Panc1 (cell line): ENCODE data around the gene IWS1. TPM values are rescaled to one million over a fixed set of nuclear protein-coding genes. Genes with fewer than 3 reads are reported as not detected.

ENCODE experiments used
- ATAC-seq: fragments of 200-7000 bp; cut with Tn5 transposase; 2 replicates; pipeline ENCODE4 v1.9.1; 2020; ENCODE audit warnings: mild to moderate bottlenecking, moderate library complexity
- BruUV-seq: library from RNA; stranded (reverse); fragments of 400-500 nt; replicated peaks from 2 replicates; lab custom pipeline; 2021; lab: Mats Ljungman, UMichigan
- CTCF ChIA-PET: fragments of 300-600 bp; sonication (Branson Sonifier 250); formaldehyde crosslinking; loops from one replicate; lab custom pipeline; 2022; ENCODE audit warnings: antibody characterized with exemption; lab: Charles Lee
- POLR2A ChIA-PET: fragments of 300-600 bp; sonication (Branson Sonifier 250); formaldehyde crosslinking; loops from one replicate; lab custom pipeline; 2022; ENCODE audit warnings: antibody characterized with exemption; lab: Charles Lee
- DNase-seq: peaks from one replicate; pipeline ENCODE4 v3.0.0-alpha.2; 2010; ENCODE audit warnings: low read depth, low spot score
- H3K27ac ChIP-seq: 2 replicates; pipeline ENCODE4 v1.5.1; 2011; ENCODE audit warnings: mild to moderate bottlenecking, low read length, inconsistent platforms
- H3K27me3 ChIP-seq: fragments of 200-500 bp; sonication (Bioruptor generic); 2 replicates; pipeline ENCODE4 v1.6.0; 2014; ENCODE audit warnings: low read length, inconsistent platforms; ENCODE audit not compliant: control insufficient read depth, insufficient read depth
- H3K36me3 ChIP-seq: fragments of 200-500 bp; sonication (Bioruptor generic); 2 replicates; pipeline ENCODE4 v1.5.1; 2014; ENCODE audit warnings: inconsistent platforms, mild to moderate bottlenecking, low read length, moderate library complexity; ENCODE audit not compliant: control insufficient read depth, insufficient read depth
- H3K4me1 ChIP-seq: 2 replicates; pipeline ENCODE4 v1.5.1; 2011; ENCODE audit warnings: inconsistent platforms, mild to moderate bottlenecking, low read length, moderate library complexity; ENCODE audit not compliant: control insufficient read depth, insufficient read depth
- H3K4me3 ChIP-seq, 2 experiments: 2 replicates each; pipeline ENCODE4 v1.5.1; 2011 to 2012; ENCODE audit warnings: low read depth in 2 of 2, low read length in 2 of 2, mild to moderate bottlenecking in 2 of 2, inconsistent platforms in 1 of 2, moderate library complexity in 1 of 2
- H3K9me3 ChIP-seq: fragments of 200-500 bp; sonication (Bioruptor generic); 2 replicates; pipeline ENCODE4 v1.5.1; 2014; ENCODE audit warnings: low read depth, mild to moderate bottlenecking, inconsistent platforms, low read length, moderate library complexity; ENCODE audit not compliant: control insufficient read depth, insufficient read depth
- CTCF ChIP-seq: fragments of 450-650 bp; IDR thresholded peaks from 2 replicates; pipeline ENCODE4 v1.5.1; 2017; ENCODE audit warnings: mild to moderate bottlenecking
- POLR2AphosphoS5 ChIP-seq: IDR thresholded peaks from 2 replicates; pipeline ENCODE4 v1.6.1; 2012; ENCODE audit warnings: mild to moderate bottlenecking, low read depth, low read length, moderate library complexity
- SIN3A ChIP-seq: IDR thresholded peaks from 2 replicates; pipeline ENCODE4 v1.6.1; 2012; ENCODE audit warnings: low read depth, mild to moderate bottlenecking, low read length, moderate library complexity, borderline replicate concordance; ENCODE audit not compliant: insufficient read depth
- TCF7L2 ChIP-seq: IDR thresholded peaks from 2 replicates; pipeline ENCODE4 v1.6.1; 2011; ENCODE audit warnings: mild to moderate bottlenecking, low read depth, low read length, inconsistent platforms
- in situ Hi-C: cut with HindIII; loops from 2 replicates; pipeline ENCODE4 v1.10.0; 2016; ENCODE audit warnings: low sequenced_read_pairs, low pct_unique_long_range_greater_than_20kb
- intact Hi-C: fragments of 100-400 bp; cut with micrococcal nuclease; formaldehyde crosslinking; loops from one replicate; pipeline ENCODE4 v1.10.0; 2022; ENCODE audit not compliant: unreplicated experiment
- total RNA-seq: library from RNA; stranded (reverse); gene quantifications from one replicate; pipeline ENCODE4 v1.2.1, GENCODE V29; 2021; ENCODE audit not compliant: unreplicated experiment
- TF ChIP-seq, protein P1 (sequence below), 2 experiments: IDR thresholded peaks; 2 replicates each; pipeline ENCODE4 v1.6.1; 2011 to 2012; ENCODE audit warnings: low read depth in 2 of 2, control low read depth in 1 of 2, low read length in 1 of 2, mild to moderate bottlenecking in 1 of 2, moderate library complexity in 1 of 2; ENCODE audit not compliant: insufficient read depth in 1 of 2

The IWS1 gene
- total RNA-seq, 1 experiment from 2014 or later: 48.6 TPM

GRCh38 chr2:127563458-127564428 is 37.5 kb upstream of the IWS1 start:
- intact Hi-C loops: no loop called here
- ATAC-seq: no peak
- POLR2A ChIA-PET: no interaction called here

DNA sequence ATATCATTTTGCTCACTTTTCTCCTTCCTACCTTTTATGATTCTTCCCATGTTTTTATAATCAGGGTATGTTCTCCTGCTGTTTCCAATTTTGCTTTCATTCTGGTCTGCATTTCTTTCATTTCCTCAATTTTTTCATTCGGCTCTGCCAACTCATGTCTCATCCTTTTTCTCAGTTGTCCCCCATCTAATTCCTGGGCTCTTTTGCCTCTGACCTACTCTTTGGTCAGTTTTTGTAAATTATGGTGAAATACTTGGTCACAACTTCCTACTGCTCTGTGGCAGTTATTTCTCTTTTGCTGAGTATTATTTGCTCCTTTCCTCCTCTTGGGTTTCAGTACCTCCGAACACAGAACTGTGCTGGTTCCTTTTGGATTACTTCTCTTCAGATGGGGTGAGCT is 36.6 kb upstream of the IWS1 start:
- no peak for DNase-seq

More at GRCh38 chr2:127563458-127564428, 37.5 kb upstream of the IWS1 start:
- H3K4me1 ChIP-seq: no peaks in the 10 kb centered on the region
- H3K27ac ChIP-seq: no peak overlapping the region
- H3K36me3 ChIP-seq: no peaks in the 10 kb centered on the region
- in situ Hi-C loops: no loop called here
- TF ChIP-seq POLR2AphosphoS5 (no peak), TCF7L2 (no peak), CTCF (no peak), SIN3A (no peak)
- TF ChIP-seq, protein P1, sequence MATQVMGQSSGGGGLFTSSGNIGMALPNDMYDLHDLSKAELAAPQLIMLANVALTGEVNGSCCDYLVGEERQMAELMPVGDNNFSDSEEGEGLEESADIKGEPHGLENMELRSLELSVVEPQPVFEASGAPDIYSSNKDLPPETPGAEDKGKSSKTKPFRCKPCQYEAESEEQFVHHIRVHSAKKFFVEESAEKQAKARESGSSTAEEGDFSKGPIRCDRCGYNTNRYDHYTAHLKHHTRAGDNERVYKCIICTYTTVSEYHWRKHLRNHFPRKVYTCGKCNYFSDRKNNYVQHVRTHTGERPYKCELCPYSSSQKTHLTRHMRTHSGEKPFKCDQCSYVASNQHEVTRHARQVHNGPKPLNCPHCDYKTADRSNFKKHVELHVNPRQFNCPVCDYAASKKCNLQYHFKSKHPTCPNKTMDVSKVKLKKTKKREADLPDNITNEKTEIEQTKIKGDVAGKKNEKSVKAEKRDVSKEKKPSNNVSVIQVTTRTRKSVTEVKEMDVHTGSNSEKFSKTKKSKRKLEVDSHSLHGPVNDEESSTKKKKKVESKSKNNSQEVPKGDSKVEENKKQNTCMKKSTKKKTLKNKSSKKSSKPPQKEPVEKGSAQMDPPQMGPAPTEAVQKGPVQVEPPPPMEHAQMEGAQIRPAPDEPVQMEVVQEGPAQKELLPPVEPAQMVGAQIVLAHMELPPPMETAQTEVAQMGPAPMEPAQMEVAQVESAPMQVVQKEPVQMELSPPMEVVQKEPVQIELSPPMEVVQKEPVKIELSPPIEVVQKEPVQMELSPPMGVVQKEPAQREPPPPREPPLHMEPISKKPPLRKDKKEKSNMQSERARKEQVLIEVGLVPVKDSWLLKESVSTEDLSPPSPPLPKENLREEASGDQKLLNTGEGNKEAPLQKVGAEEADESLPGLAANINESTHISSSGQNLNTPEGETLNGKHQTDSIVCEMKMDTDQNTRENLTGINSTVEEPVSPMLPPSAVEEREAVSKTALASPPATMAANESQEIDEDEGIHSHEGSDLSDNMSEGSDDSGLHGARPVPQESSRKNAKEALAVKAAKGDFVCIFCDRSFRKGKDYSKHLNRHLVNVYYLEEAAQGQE (IDR thresholded peaks at IDR 0.05; ENCODE audit: insufficient read depth in 1 of 2, low read depth in 2 of 2, low read length in 1 of 2): no peak
- no peaks in the 10 kb centered on the region for H3K9me3 ChIP-seq
- H3K4me3 ChIP-seq: no peak overlapping the region
- no peak for DNase-seq
- no TSS peak for BruUV-seq
- CTCF ChIA-PET: no interaction called here
- no peaks in the 10 kb centered on the region for H3K27me3 ChIP-seq

More for the DNA sequence above, 36.6 kb upstream of the IWS1 start:
- POLR2A ChIA-PET: no interaction called here
- CTCF ChIA-PET: no interaction called here
- in situ Hi-C loops: no loop called here
- Histone ChIP-seq H3K9me3 (no peaks in the 10 kb centered on the region), H3K4me3 (no peak overlapping the region), H3K27me3 (no peaks in the 10 kb centered on the region), H3K36me3 (no peaks in the 10 kb centered on the region), H3K4me1 (no peaks in the 10 kb centered on the region), H3K27ac (no peak overlapping the region)
- no peak for TF ChIP-seq TCF7L2
- TF ChIP-seq, protein P1 (IDR thresholded peaks at IDR 0.05; ENCODE audit: insufficient read depth in 1 of 2, low read depth in 2 of 2, low read length in 1 of 2): no peak
- TF ChIP-seq CTCF: no peak
- no peak for TF ChIP-seq SIN3A
- no peak for TF ChIP-seq POLR2AphosphoS5
- BruUV-seq: no TSS peak
- intact Hi-C loops: no loop called here
- ATAC-seq: no peak
